Ectodermal cell (in vitro differentiated cells): ENCODE data around the gene SLC12A3.

ENCODE experiments used
- H3K27ac ChIP-seq: 2 replicates; pipeline ENCODE4 v1.7.0; 2013; ENCODE audit warnings: mild to moderate bottlenecking, low read depth, low read length; ENCODE audit not compliant: insufficient read depth, poor library complexity, severe bottlenecking
- H3K27me3 ChIP-seq: 2 replicates; pipeline ENCODE4 v1.7.0; 2013; ENCODE audit warnings: mild to moderate bottlenecking, low read length; ENCODE audit not compliant: insufficient read depth, control insufficient read depth, poor library complexity, severe bottlenecking
- H3K36me3 ChIP-seq: one replicate; pipeline ENCODE4 v1.7.0; 2013; ENCODE audit warnings: low read length; ENCODE audit not compliant: control insufficient read depth, insufficient read depth
- H3K4me1 ChIP-seq: one replicate; pipeline ENCODE4 v1.7.0; 2013; ENCODE audit warnings: low read length; ENCODE audit not compliant: control insufficient read depth, insufficient read depth
- H3K4me3 ChIP-seq: 2 replicates; pipeline ENCODE4 v1.7.0; 2013; ENCODE audit warnings: low read depth, low read length, control low read depth; ENCODE audit not compliant: insufficient read depth
- H3K9me3 ChIP-seq: 2 replicates; pipeline ENCODE4 v1.7.0; 2013; ENCODE audit warnings: mild to moderate bottlenecking, low read length, moderate library complexity; ENCODE audit not compliant: control insufficient read depth
- WGBS, 2 experiments: methylation state at CpG; one replicate each; pipeline ENCODE4 v1.1.7; 2013; ENCODE audit warnings: missing lambda C conversion rate in 2 of 2; 5-methylcytosine and 5-hydroxymethylcytosine counted together

The SLC12A3 gene

GRCh38 chr16:56830669-56831068 lies 34.3 kb upstream of the SLC12A3 start:
- no peaks in the 10 kb centered on the region for H3K27me3 ChIP-seq
- no peak overlapping the region for H3K4me3 ChIP-seq
- no peaks in the 10 kb centered on the region for H3K9me3 ChIP-seq
- WGBS, 2 experiments: 69 to 76% methylated on average over 2 of the region's 2 CpGs
- H3K4me1 ChIP-seq: no peaks in the 10 kb centered on the region
- H3K36me3 ChIP-seq: peaks cover 17% of the 10 kb centered on the region
- no peak overlapping the region for H3K27ac ChIP-seq

- H3K9me3 ChIP-seq: no peaks in the 10 kb centered on the region
- H3K27me3 ChIP-seq: no peaks in the 10 kb centered on the region
- H3K27ac ChIP-seq: no peak overlapping the region
- no peaks in the 10 kb centered on the region for H3K4me1 ChIP-seq
- peaks cover 22% of the 10 kb centered on the region for H3K36me3 ChIP-seq
- H3K4me3 ChIP-seq: no peak overlapping the region
These were observed 32.2 kb upstream of the SLC12A3 start for GRCh38 chr16:56832768-56833167.

GRCh38 chr16:56833243-56833970 lies 31.6 kb upstream of the SLC12A3 start:
- peaks cover 24% of the 10 kb centered on the region for H3K36me3 ChIP-seq
- no peaks in the 10 kb centered on the region for H3K27me3 ChIP-seq
- H3K9me3 ChIP-seq: no peaks in the 10 kb centered on the region
- H3K4me3 ChIP-seq: no peak overlapping the region
- H3K4me1 ChIP-seq: no peaks in the 10 kb centered on the region
- WGBS, 2 experiments: 95 to 97% methylated on average over 9 of the region's 9 CpGs
- no peak overlapping the region for H3K27ac ChIP-seq

- no peak overlapping the region for H3K4me3 ChIP-seq
- no peak overlapping the region for H3K27ac ChIP-seq
- WGBS, 2 experiments: 94 to 97% methylated on average over 2 of the region's 2 CpGs
- no peaks in the 10 kb centered on the region for H3K27me3 ChIP-seq
- no peaks in the 10 kb centered on the region for H3K9me3 ChIP-seq
- H3K4me1 ChIP-seq: no peaks in the 10 kb centered on the region
- peaks cover 27% of the 10 kb centered on the region for H3K36me3 ChIP-seq
These were observed 29.7 kb upstream of the SLC12A3 start for GRCh38 chr16:56835320-56835719.

GRCh38 chr16:56836410-56837230 lies 28.4 kb upstream of the SLC12A3 start:
- Histone ChIP-seq H3K4me1 (no peaks in the 10 kb centered on the region), H3K9me3 (no peaks in the 10 kb centered on the region), H3K4me3 (no peak overlapping the region), H3K27me3 (no peaks in the 10 kb centered on the region), H3K27ac (no peak overlapping the region), H3K36me3 (peaks cover 33% of the 10 kb centered on the region)
- 92 to 93% methylated on average over 5 of the region's 5 CpGs for WGBS, 2 experiments

- Histone ChIP-seq H3K27ac (no peak overlapping the region), H3K9me3 (no peaks in the 10 kb centered on the region), H3K27me3 (no peaks in the 10 kb centered on the region), H3K4me3 (no peak overlapping the region), H3K4me1 (no peaks in the 10 kb centered on the region), H3K36me3 (peaks cover 25% of the 10 kb centered on the region)
- 94 to 95% methylated on average over 8 to 9 of the region's 9 CpGs for WGBS, 2 experiments
These were observed 26.2 kb upstream of the SLC12A3 start for GRCh38 chr16:56838622-56839337.

- Histone ChIP-seq H3K36me3 (peaks cover 20% of the 10 kb centered on the region), H3K9me3 (no peaks in the 10 kb centered on the region), H3K4me3 (no peak overlapping the region), H3K4me1 (no peaks in the 10 kb centered on the region), H3K27me3 (no peaks in the 10 kb centered on the region), H3K27ac (no peak overlapping the region)
- WGBS, 2 experiments: 94 to 96% methylated on average over 2 of the region's 2 CpGs
These were observed 23.8 kb upstream of the SLC12A3 start for GRCh38 chr16:56841233-56841632.

GRCh38 chr16:56841659-56842058 lies 23.3 kb upstream of the SLC12A3 start:
- Histone ChIP-seq H3K27me3 (no peaks in the 10 kb centered on the region), H3K27ac (no peak overlapping the region), H3K36me3 (peaks cover 20% of the 10 kb centered on the region), H3K9me3 (no peaks in the 10 kb centered on the region), H3K4me3 (no peak overlapping the region), H3K4me1 (no peaks in the 10 kb centered on the region)
- 95 to 97% methylated on average over 10 of the region's 10 CpGs for WGBS, 2 experiments

GRCh38 chr16:56842133-56842532 lies 22.9 kb upstream of the SLC12A3 start:
- no peak overlapping the region for H3K4me3 ChIP-seq
- H3K27me3 ChIP-seq: no peaks in the 10 kb centered on the region
- H3K36me3 ChIP-seq: peaks cover 20% of the 10 kb centered on the region
- H3K9me3 ChIP-seq: no peaks in the 10 kb centered on the region
- H3K27ac ChIP-seq: no peak overlapping the region
- H3K4me1 ChIP-seq: no peaks in the 10 kb centered on the region

GRCh38 chr16:56844056-56844455 lies 21.0 kb upstream of the SLC12A3 start:
- Histone ChIP-seq H3K9me3 (no peaks in the 10 kb centered on the region), H3K27ac (no peak overlapping the region), H3K4me3 (no peak overlapping the region), H3K4me1 (peaks cover 8% of the 10 kb centered on the region), H3K36me3 (peaks cover 11% of the 10 kb centered on the region), H3K27me3 (no peaks in the 10 kb centered on the region)
- WGBS, 2 experiments: 93 to 95% methylated on average over 6 of the region's 6 CpGs
